Dendritic cell treated with granulocyte-macrophage colony-stimulating factor and Interleukin-4, amounts not matched to agents 40 ng/mL and 50 ng/mL, for 4 days (primary cell): ENCODE data around the gene RPS6KC1.
A peak's percentile ranks its signal among the peaks of the same experiment; 100 is the strongest.
"Not testable (repeated sequence)": the region's sequence is repeated elsewhere in the genome, so short reads cannot be mapped to it uniquely, and the experiment has no call there.

Source experiments
- H3K27ac Mint-ChIP-seq: one replicate; pipeline ENCODE4 v1.8.0; 2022; ENCODE audit warnings: mild to moderate bottlenecking, mixed read lengths
- H3K27me3 Mint-ChIP-seq: one replicate; pipeline ENCODE4 v1.8.0; 2022; ENCODE audit warnings: mild to moderate bottlenecking, mixed read lengths
- H3K36me3 Mint-ChIP-seq: one replicate; pipeline ENCODE4 v1.8.0; 2022; ENCODE audit warnings: low read depth, mixed read lengths
- H3K4me1 Mint-ChIP-seq: one replicate; pipeline ENCODE4 v1.8.0; 2022; ENCODE audit warnings: low read depth, mixed read lengths
- H3K4me3 Mint-ChIP-seq: one replicate; pipeline ENCODE4 v1.8.0; 2022; ENCODE audit warnings: mild to moderate bottlenecking, moderate library complexity, mixed read lengths
- H3K9me3 Mint-ChIP-seq: one replicate; pipeline ENCODE4 v1.8.0; 2022; ENCODE audit warnings: mixed read lengths
- intact Hi-C: fragments of 100-400 bp; cut with micrococcal nuclease; formaldehyde crosslinking; loops from one replicate; pipeline ENCODE4 v1.15.0; 2022

Gene RPS6KC1

GRCh38 chr1:213106298-213106697 lies 55.3 kb downstream of the RPS6KC1 start:
- intact Hi-C loops, result no loop called here

GRCh38 chr1:213107613-213108012 lies 56.6 kb downstream of the RPS6KC1 start:
- Mint-ChIP-seq H3K27me3 (no peaks in the 10 kb centered on the region), H3K27ac (no peak overlapping the region), H3K9me3 (no peaks in the 10 kb centered on the region), H3K36me3 (peaks cover 19% of the 10 kb centered on the region), H3K4me1 (peaks cover 11% of the 10 kb centered on the region), H3K4me3 (no peak overlapping the region)
- intact Hi-C loops, result no loop called here

More at GRCh38 chr1:213106298-213106697, 55.3 kb downstream of the RPS6KC1 start:
- Mint-ChIP-seq H3K27ac (no peak overlapping the region), H3K4me1 (peaks cover 5% of the 10 kb centered on the region), H3K9me3 (no peaks in the 10 kb centered on the region), H3K4me3 (no peak overlapping the region), H3K36me3 (peaks cover 19% of the 10 kb centered on the region), H3K27me3 (no peaks in the 10 kb centered on the region)

GRCh38 chr1:213110349-213111300 lies 59.6 kb downstream of the RPS6KC1 start:
- Mint-ChIP-seq H3K36me3 (peaks cover 19% of the 10 kb centered on the region), H3K27me3 (no peaks in the 10 kb centered on the region), H3K4me3 (no peak overlapping the region), H3K9me3 (no peaks in the 10 kb centered on the region), H3K4me1 (peaks cover 15% of the 10 kb centered on the region), H3K27ac (no peak overlapping the region)
- intact Hi-C loops, result no loop called here

GRCh38 chr1:213111502-213111901 lies 60.5 kb downstream of the RPS6KC1 start:
- peaks cover 15% of the 10 kb centered on the region for H3K4me1 Mint-ChIP-seq
- H3K27me3 Mint-ChIP-seq, result no peaks in the 10 kb centered on the region
- intact Hi-C loops, result no loop called here
- H3K9me3 Mint-ChIP-seq, result no peaks in the 10 kb centered on the region
- H3K27ac Mint-ChIP-seq, result no peak overlapping the region
- H3K4me3 Mint-ChIP-seq, result no peak overlapping the region
- H3K36me3 Mint-ChIP-seq, result peaks cover 19% of the 10 kb centered on the region

- Mint-ChIP-seq H3K36me3 (peaks cover 12% of the 10 kb centered on the region), H3K4me1 (peaks cover 15% of the 10 kb centered on the region)
- H3K27ac Mint-ChIP-seq, H3K27me3 Mint-ChIP-seq, intact Hi-C loops, H3K4me3 Mint-ChIP-seq, H3K9me3 Mint-ChIP-seq: not testable (repeated sequence)
Observed at GRCh38 chr1:213112723-213113122, 61.7 kb downstream of the RPS6KC1 start.

DNA sequence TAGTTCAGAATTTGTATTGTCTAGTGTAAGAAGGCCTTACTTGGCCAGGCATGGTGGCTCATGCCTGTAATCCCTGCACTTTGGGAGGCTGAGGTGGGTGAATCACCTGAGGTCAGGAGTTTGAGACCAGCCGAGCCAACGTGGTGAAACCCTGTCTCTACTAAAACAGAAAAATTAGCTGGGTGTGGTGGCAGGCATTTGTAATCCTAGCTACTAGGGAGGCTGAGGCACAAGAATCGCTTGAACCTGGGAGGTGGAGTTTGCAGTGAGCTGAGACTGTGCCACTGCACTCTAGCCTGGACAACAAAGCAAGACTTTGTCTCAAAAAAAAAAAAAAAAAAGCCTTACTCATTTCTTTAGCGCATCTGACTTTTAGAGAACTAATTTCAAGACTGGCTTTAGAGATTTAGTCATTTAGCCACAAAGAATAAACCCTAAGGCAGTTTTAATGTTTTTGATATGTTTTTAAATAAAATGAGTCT lies 66.7 kb downstream of the RPS6KC1 start:
- H3K27ac Mint-ChIP-seq, intact Hi-C loops, H3K36me3 Mint-ChIP-seq, H3K4me3 Mint-ChIP-seq, H3K27me3 Mint-ChIP-seq, H3K9me3 Mint-ChIP-seq: not testable (repeated sequence)
- H3K4me1 Mint-ChIP-seq, result peaks cover 16% of the 10 kb centered on the region

DNA sequence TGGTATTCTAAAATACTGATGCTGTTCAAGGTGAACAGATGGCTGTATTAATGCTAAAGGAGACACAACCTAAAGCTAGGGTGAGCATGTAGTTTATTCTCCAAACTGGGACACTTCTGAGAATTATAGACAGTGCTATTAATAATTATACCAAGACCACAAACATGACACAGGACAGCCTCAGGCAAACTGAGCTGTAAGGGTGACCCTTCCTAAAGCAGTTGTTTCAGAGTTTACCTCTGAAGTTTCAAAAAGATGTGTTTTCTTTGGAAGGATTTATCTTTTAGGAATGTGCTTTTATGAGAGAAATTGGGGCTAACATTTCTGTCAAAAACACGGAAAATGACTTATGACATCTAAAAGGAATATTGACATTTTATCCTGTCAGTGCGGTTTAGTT lies 68.8 kb downstream of the RPS6KC1 start:
- no peaks in the 10 kb centered on the region for H3K27me3 Mint-ChIP-seq
- no peak overlapping the region for H3K4me3 Mint-ChIP-seq
- intact Hi-C loops, result loop anchor here (10.0 kb wide), 1 partner anchor 115 kb away; no protein-coding TSS in a partner anchor
- peaks cover 10% of the 10 kb centered on the region for H3K36me3 Mint-ChIP-seq
- no peaks in the 10 kb centered on the region for H3K9me3 Mint-ChIP-seq
- H3K4me1 Mint-ChIP-seq, result peaks cover 16% of the 10 kb centered on the region
- no peak overlapping the region for H3K27ac Mint-ChIP-seq

DNA sequence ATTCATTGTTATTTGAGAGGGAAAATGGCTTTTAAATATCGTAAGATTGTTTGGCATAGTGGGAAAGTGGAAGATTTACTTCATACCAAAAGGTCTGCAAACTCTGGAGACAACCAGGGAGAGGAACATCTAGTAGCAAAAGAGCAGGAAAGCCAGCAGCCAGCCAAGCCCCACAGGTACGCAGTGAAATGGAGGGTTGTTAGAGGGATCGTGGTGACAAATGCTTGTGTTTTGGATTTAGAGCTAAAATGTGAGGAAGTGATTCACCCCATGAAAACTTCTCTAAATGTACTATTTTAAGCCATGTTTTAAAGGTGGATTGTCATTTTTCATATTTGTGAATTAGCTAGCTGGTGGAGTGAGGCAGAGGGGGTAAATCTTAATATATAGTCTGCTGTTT lies 69.3 kb downstream of the RPS6KC1 start:
- Mint-ChIP-seq H3K9me3 (no peaks in the 10 kb centered on the region), H3K27me3 (no peaks in the 10 kb centered on the region), H3K27ac (peak overlapping the region; percentile 56), H3K4me1 (peaks cover 15% of the 10 kb centered on the region), H3K4me3 (no peak overlapping the region), H3K36me3 (peaks cover 10% of the 10 kb centered on the region)
- intact Hi-C loops, result loop anchor here (10.0 kb wide), 1 partner anchor 114 kb away; no protein-coding TSS in a partner anchor

- H3K36me3 Mint-ChIP-seq, result peaks cover 10% of the 10 kb centered on the region
- intact Hi-C loops, result loop anchor here (10.0 kb wide), 1 partner anchor 114 kb away; no protein-coding TSS in a partner anchor
- H3K27ac Mint-ChIP-seq, result no peak overlapping the region
- no peaks in the 10 kb centered on the region for H3K27me3 Mint-ChIP-seq
- H3K4me1 Mint-ChIP-seq, result peaks cover 13% of the 10 kb centered on the region
- no peaks in the 10 kb centered on the region for H3K9me3 Mint-ChIP-seq
- no peak overlapping the region for H3K4me3 Mint-ChIP-seq
Observed at GRCh38 chr1:213120961-213121360, 69.9 kb downstream of the RPS6KC1 start.

- peaks cover 13% of the 10 kb centered on the region for H3K4me1 Mint-ChIP-seq
- H3K9me3 Mint-ChIP-seq, result no peaks in the 10 kb centered on the region
- no peak overlapping the region for H3K4me3 Mint-ChIP-seq
- no peaks in the 10 kb centered on the region for H3K27me3 Mint-ChIP-seq
- H3K27ac Mint-ChIP-seq, result no peak overlapping the region
- intact Hi-C loops, result loop anchor here (10.0 kb wide), 1 partner anchor 112 kb away; no protein-coding TSS in a partner anchor
- peaks cover 10% of the 10 kb centered on the region for H3K36me3 Mint-ChIP-seq
Observed at GRCh38 chr1:213122514-213122929, 71.5 kb downstream of the RPS6KC1 start.

DNA sequence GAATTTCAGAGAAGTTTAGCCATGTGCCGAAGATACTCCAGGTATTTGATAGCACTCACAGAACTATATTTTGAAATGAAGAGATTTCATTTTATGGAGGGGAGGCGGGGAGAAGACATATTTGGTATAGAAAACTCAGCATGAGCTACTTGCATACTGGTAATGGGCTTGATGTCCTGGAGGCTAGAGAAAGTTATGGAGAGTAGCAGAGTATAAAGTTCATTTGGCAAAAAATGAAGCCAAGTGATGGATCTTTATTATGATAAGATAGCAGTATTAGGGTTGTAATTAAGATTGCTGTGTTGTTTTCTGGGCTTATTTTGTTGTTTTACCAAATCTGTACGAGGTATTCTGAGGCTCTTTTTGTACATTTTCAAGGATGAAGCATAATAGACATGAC lies 72.0 kb downstream of the RPS6KC1 start:
- Mint-ChIP-seq H3K27me3 (no peaks in the 10 kb centered on the region), H3K4me3 (no peak overlapping the region), H3K4me1 (peaks cover 13% of the 10 kb centered on the region), H3K9me3 (no peaks in the 10 kb centered on the region), H3K27ac (no peak overlapping the region), H3K36me3 (peaks cover 10% of the 10 kb centered on the region)
- intact Hi-C loops, result loop anchor here (10.0 kb wide), 1 partner anchor 112 kb away; no protein-coding TSS in a partner anchor

DNA sequence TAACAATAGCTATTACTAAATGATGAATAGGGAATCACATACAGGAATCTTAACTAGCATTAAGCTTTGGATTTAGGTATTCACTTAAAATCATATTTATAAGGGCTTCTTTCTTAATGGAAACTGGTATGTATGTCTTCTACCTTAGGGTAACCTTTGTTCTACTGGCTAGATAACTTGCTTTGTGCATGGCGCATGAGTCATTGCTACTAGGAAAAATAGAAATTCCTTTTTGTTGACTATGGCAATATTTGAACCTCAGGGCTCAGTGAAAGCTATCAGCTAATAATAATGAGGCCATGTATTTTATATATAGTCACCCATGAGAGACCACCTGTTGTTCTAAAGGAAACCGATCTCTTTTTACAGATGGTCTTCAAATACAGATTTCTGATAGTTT lies 72.5 kb downstream of the RPS6KC1 start:
- H3K4me1 Mint-ChIP-seq, result peaks cover 13% of the 10 kb centered on the region
- intact Hi-C loops, result loop anchor here (10.0 kb wide), 1 partner anchor 111 kb away; no protein-coding TSS in a partner anchor
- H3K27me3 Mint-ChIP-seq, result no peaks in the 10 kb centered on the region
- no peaks in the 10 kb centered on the region for H3K9me3 Mint-ChIP-seq
- H3K4me3 Mint-ChIP-seq, result no peak overlapping the region
- no peak overlapping the region for H3K27ac Mint-ChIP-seq
- H3K36me3 Mint-ChIP-seq, result peaks cover 5% of the 10 kb centered on the region

GRCh38 chr1:213124590-213124989 lies 73.5 kb downstream of the RPS6KC1 start:
- intact Hi-C loops, result loop anchor here (10.0 kb wide), 1 partner anchor 110 kb away; no protein-coding TSS in a partner anchor
- H3K27ac Mint-ChIP-seq, result no peak overlapping the region
- no peak overlapping the region for H3K4me3 Mint-ChIP-seq
- H3K9me3 Mint-ChIP-seq, result no peaks in the 10 kb centered on the region
- H3K36me3 Mint-ChIP-seq, result peaks cover 4% of the 10 kb centered on the region
- no peaks in the 10 kb centered on the region for H3K27me3 Mint-ChIP-seq
- H3K4me1 Mint-ChIP-seq, result peaks cover 12% of the 10 kb centered on the region

DNA sequence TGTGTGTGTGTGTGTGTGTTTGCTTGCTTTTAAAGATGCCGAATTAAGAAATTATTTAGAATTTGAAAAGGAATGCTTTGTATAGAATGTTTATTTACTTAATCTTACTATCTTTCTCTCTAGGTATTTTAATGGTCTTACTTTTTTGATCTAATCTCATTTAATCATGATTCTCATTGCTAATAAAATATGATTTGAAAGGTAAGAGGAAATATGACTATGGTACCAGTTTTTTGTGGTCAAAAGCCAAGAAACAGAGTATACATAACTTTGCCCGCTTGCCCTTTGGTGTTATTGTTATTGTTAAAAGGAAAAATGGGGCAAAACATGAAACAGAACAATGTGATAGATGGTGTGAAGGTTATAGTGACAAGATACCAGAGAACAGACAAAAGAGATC lies 74.6 kb downstream of the RPS6KC1 start:
- Mint-ChIP-seq H3K27me3 (no peaks in the 10 kb centered on the region), H3K9me3 (no peaks in the 10 kb centered on the region), H3K36me3 (peaks cover 14% of the 10 kb centered on the region), H3K27ac (no peak overlapping the region), H3K4me1 (peaks cover 1% of the 10 kb centered on the region), H3K4me3 (no peak overlapping the region)
- intact Hi-C loops, result loop anchor here (10.0 kb wide), 1 partner anchor 109 kb away; no protein-coding TSS in a partner anchor
